AG20443 (cell line): ENCODE results near the gene LRGUK.
"Not testable (repeated sequence)": the region's sequence is repeated elsewhere in the genome, so short reads cannot be mapped to it uniquely, and the experiment has no call there.

Source experiments
- DNase-seq: peaks from one replicate; pipeline ENCODE4 v3.0.0; 2012; ENCODE audit warnings: low spot score, mixed read lengths

LRGUK gene

GRCh38 chr7:134187893-134188292 lies 60.8 kb downstream of the LRGUK start:
- DNase-seq, result no peak

- DNase-seq, result no peak
Measured at GRCh38 chr7:134188311-134188710, 61.2 kb downstream of the LRGUK start.

- DNase-seq, result no peak
Measured at GRCh38 chr7:134189559-134189958, 62.4 kb downstream of the LRGUK start.

GRCh38 chr7:134191876-134192275 lies 64.7 kb downstream of the LRGUK start:
- no peak for DNase-seq

GRCh38 chr7:134193240-134193639 lies 66.1 kb downstream of the LRGUK start:
- DNase-seq, result no peak

GRCh38 chr7:134195252-134195651 lies 68.1 kb downstream of the LRGUK start:
- no peak for DNase-seq

GRCh38 chr7:134196439-134196838 lies 69.3 kb downstream of the LRGUK start:
- no peak for DNase-seq

GRCh38 chr7:134197345-134197744 lies 70.2 kb downstream of the LRGUK start:
- DNase-seq, result no peak

GRCh38 chr7:134200970-134201369 lies 73.8 kb downstream of the LRGUK start:
- DNase-seq, result no peak

- DNase-seq, result no peak
Measured at GRCh38 chr7:134201569-134202261, 74.6 kb downstream of the LRGUK start.

GRCh38 chr7:134203186-134203889 lies 76.2 kb downstream of the LRGUK start:
- DNase-seq, result no peak

- DNase-seq, result no peak
Measured at GRCh38 chr7:134209322-134210015, 82.3 kb downstream of the LRGUK start.

GRCh38 chr7:134210227-134210626 lies 83.1 kb downstream of the LRGUK start:
- DNase-seq, result no peak

- no peak for DNase-seq
Measured at GRCh38 chr7:134210976-134211663, 84.0 kb downstream of the LRGUK start.

GRCh38 chr7:134211817-134212216 lies 84.7 kb downstream of the LRGUK start:
- no peak for DNase-seq

GRCh38 chr7:134212576-134213546 lies 85.7 kb downstream of the LRGUK start:
- DNase-seq, result no peak

- no peak for DNase-seq
Measured at GRCh38 chr7:134220236-134220635, 93.1 kb downstream of the LRGUK start.

- DNase-seq, result not testable (repeated sequence)
Measured at GRCh38 chr7:134231296-134231695, 104.2 kb downstream of the LRGUK start.

- no peak for DNase-seq
Measured at GRCh38 chr7:134234216-134234615, 107.1 kb downstream of the LRGUK start.

- no peak for DNase-seq
Measured at GRCh38 chr7:134245253-134245652, 118.1 kb downstream of the LRGUK start.

- DNase-seq, result no peak
Measured at GRCh38 chr7:134246347-134246746, 119.2 kb downstream of the LRGUK start.
